Measurements from ENCODE around the gene LAMB2.

DNA sequence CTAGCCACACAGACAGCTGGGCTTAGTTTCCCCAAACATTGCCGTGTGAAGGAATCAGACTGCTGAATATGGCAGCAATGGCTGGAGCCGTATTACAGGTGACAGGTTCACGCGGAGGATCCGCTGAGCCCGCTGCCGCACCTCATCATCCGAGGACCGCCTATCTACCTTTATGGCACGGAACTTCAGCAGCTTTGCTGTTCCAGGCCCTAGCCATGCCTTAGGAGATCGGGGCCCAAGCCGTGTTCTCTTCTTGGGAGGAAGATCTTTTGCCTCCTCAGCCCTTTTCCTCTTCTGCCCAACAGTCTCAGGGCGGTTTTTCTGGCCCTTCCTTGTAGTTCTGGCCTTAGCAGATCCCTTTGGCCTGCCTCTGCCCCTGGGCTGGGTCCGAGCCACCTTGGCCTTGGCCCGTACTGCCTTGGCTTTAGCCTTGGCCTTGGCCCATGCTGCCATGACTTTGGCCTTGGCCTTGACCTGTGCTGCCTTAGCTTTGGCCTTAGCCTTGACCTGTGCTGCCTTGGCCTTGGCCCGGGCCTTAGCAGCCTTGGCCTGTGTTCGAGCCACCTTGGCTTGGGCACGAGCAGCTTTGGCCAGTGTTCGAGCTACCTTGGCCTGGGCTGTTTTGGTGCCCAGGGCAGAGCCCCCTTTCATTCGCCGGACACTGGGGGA lies 30.0 kb upstream of the LAMB2 start:
- TF ChIP-seq, protein P1, sequence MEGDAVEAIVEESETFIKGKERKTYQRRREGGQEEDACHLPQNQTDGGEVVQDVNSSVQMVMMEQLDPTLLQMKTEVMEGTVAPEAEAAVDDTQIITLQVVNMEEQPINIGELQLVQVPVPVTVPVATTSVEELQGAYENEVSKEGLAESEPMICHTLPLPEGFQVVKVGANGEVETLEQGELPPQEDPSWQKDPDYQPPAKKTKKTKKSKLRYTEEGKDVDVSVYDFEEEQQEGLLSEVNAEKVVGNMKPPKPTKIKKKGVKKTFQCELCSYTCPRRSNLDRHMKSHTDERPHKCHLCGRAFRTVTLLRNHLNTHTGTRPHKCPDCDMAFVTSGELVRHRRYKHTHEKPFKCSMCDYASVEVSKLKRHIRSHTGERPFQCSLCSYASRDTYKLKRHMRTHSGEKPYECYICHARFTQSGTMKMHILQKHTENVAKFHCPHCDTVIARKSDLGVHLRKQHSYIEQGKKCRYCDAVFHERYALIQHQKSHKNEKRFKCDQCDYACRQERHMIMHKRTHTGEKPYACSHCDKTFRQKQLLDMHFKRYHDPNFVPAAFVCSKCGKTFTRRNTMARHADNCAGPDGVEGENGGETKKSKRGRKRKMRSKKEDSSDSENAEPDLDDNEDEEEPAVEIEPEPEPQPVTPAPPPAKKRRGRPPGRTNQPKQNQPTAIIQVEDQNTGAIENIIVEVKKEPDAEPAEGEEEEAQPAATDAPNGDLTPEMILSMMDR (IDR thresholded peaks at IDR 0.05; ENCODE audit: low read depth, low read length): no peak
- TF ChIP-seq EZH2phosphoT487 (IDR thresholded peaks at IDR 0.05; ENCODE audit: low read depth): no peak

All from OCI-LY3 (cell line).